H1 (cell line): ENCODE results near the gene FRMD7. TPM values are rescaled to one million over a fixed set of nuclear protein-coding genes. Genes with fewer than 3 reads are reported as not detected.

ENCODE experiments used
- CTCF ChIA-PET: fragments of 300-600 bp; sonication (Branson Sonifier 250); formaldehyde crosslinking; loops from one replicate; lab custom pipeline; 2021; ENCODE audit not compliant: partially characterized antibody; lab: Charles Lee
- POLR2A ChIA-PET: fragments of 300-600 bp; sonication (Branson Sonifier 250); formaldehyde crosslinking; loops from one replicate; lab custom pipeline; 2021; ENCODE audit warnings: inconsistent platforms; ENCODE audit not compliant: partially characterized antibody; lab: Charles Lee
- DNase-seq, 2 experiments: peaks; one replicate each; pipeline versions ENCODE4 v3.0.0 to v3.0.0-alpha.2; 2010 to 2022; ENCODE audit warnings: low spot score in 2 of 2, low read depth in 1 of 2, mixed read lengths in 1 of 2
- FAIRE-seq: peaks from 2 replicates; lab custom pipeline; 2011; peaks lifted over from hg19 to GRCh38; lab: Jason Lieb, UNC
- H2AFZ ChIP-seq: 2 replicates; pipeline ENCODE4 v1.8.1; 2012; ENCODE audit warnings: low read length, inconsistent platforms
- H2AK5ac ChIP-seq: 2 replicates; pipeline ENCODE4 v1.6.1; 2013; ENCODE audit warnings: low read depth, low read length
- H2BK120ac ChIP-seq: replicated peaks from 2 replicates; pipeline ENCODE3; 2013; ENCODE audit warnings: low read depth, low read length, inconsistent platforms
- H2BK12ac ChIP-seq: 2 replicates; pipeline ENCODE4 v1.6.1; 2013; ENCODE audit warnings: low read depth, low read length
- H2BK15ac ChIP-seq: 2 replicates; pipeline ENCODE4 v1.6.1; 2013; ENCODE audit warnings: low read length
- H2BK20ac ChIP-seq: 2 replicates; pipeline ENCODE4 v1.6.1; 2013; ENCODE audit warnings: low read length
- H2BK5ac ChIP-seq: 2 replicates; pipeline ENCODE4 v1.6.1; 2013; ENCODE audit warnings: low read depth, low read length
- H3K14ac ChIP-seq: 2 replicates; pipeline ENCODE4 v1.6.1; 2013; ENCODE audit warnings: inconsistent platforms; ENCODE audit not compliant: insufficient read length
- H3K18ac ChIP-seq: 2 replicates; pipeline ENCODE4 v1.6.1; 2013; ENCODE audit warnings: low read length; ENCODE audit errors: extremely low read depth
- H3K23ac ChIP-seq: 2 replicates; pipeline ENCODE4 v1.6.1; 2013; ENCODE audit warnings: inconsistent platforms; ENCODE audit not compliant: insufficient read length
- H3K23me2 ChIP-seq: 2 replicates; pipeline ENCODE4 v1.6.1; 2013; ENCODE audit warnings: low read depth, low read length
- H3K27ac ChIP-seq: 2 replicates; pipeline ENCODE4 v1.6.1; 2011; ENCODE audit warnings: low read depth, low read length, inconsistent platforms
- H3K27me3 ChIP-seq, 4 experiments: replicated peaks in 1 of 4; 1 replicate in 1 of 4; 2 replicates in 3 of 4; pipeline versions ENCODE4 v1.6.1 to v1.8.1; 2011 to 2013; ENCODE audit warnings: low read length in 3 of 4, mild to moderate bottlenecking in 3 of 4, inconsistent platforms in 2 of 4, mixed read lengths in 2 of 4, moderate library complexity in 1 of 4; ENCODE audit not compliant: control insufficient read depth in 3 of 4, insufficient read depth in 3 of 4; ENCODE audit errors: extremely low read depth in 1 of 4
- H3K36me3 ChIP-seq, 4 experiments: 2 replicates each; pipeline versions ENCODE4 v1.6.1 to v1.8.1; 2011 to 2013; ENCODE audit warnings: mild to moderate bottlenecking in 4 of 4, low read length in 3 of 4, moderate library complexity in 2 of 4, control low read depth in 1 of 4, inconsistent platforms in 1 of 4; ENCODE audit not compliant: insufficient read depth in 4 of 4, control insufficient read depth in 2 of 4
- H3K4ac ChIP-seq: replicated peaks from 2 replicates; pipeline ENCODE3; 2013; ENCODE audit warnings: low read length, low read depth, mixed read lengths, inconsistent platforms; ENCODE audit not compliant: insufficient read length
- H3K4me1 ChIP-seq, 4 experiments: replicated peaks in 1 of 4; 1 replicate in 1 of 4; 2 replicates in 3 of 4; pipeline versions ENCODE4 v1.6.1 to v1.8.1; 2011 to 2013; ENCODE audit warnings: low read length in 3 of 4, inconsistent platforms in 2 of 4, mixed read lengths in 1 of 4; ENCODE audit not compliant: insufficient read depth in 4 of 4, control insufficient read depth in 3 of 4
- H3K4me2 ChIP-seq, 2 experiments: 2 replicates each; pipeline versions ENCODE4 v1.6.1 to v1.8.1; 2011 to 2013; ENCODE audit warnings: low read depth in 2 of 2, low read length in 2 of 2, control low read depth in 1 of 2, inconsistent platforms in 1 of 2, mild to moderate bottlenecking in 1 of 2; ENCODE audit not compliant: insufficient read depth in 1 of 2
- H3K4me3 ChIP-seq, 4 experiments: fragments of 200-600, 300-600 bp in 1 of 4; sonication (generic), shearing (Covaris generic), sonication (Bioruptor Twin) in 1 of 4; 2 replicates each; pipeline versions ENCODE4 v1.5.1 to v1.8.1; 2011 to 2016; ENCODE audit warnings: low read length in 4 of 4, low read depth in 3 of 4, control low read depth in 2 of 4, inconsistent platforms in 2 of 4, mild to moderate bottlenecking in 2 of 4, mixed read lengths in 1 of 4, moderate library complexity in 1 of 4; ENCODE audit not compliant: insufficient read depth in 2 of 4; ENCODE audit errors: extremely low read depth in 1 of 4
- H3K56ac ChIP-seq: replicated peaks from 2 replicates; pipeline ENCODE3; 2013; ENCODE audit warnings: low read depth, mild to moderate bottlenecking, mixed read lengths, low read length, inconsistent platforms; ENCODE audit not compliant: insufficient read length
- H3K79me1 ChIP-seq: 2 replicates; pipeline ENCODE4 v1.6.1; 2013; ENCODE audit warnings: low read depth, low read length, control low read depth
- H3K79me2 ChIP-seq, 2 experiments: 2 replicates each; pipeline versions ENCODE4 v1.6.1 to v1.8.1; 2012 to 2013; ENCODE audit warnings: low read length in 2 of 2, mild to moderate bottlenecking in 2 of 2, inconsistent platforms in 1 of 2; ENCODE audit not compliant: insufficient read depth in 2 of 2, control insufficient read depth in 1 of 2
- H3K9ac ChIP-seq, 4 experiments: replicated peaks in 1 of 4; 1 replicate in 1 of 4; 2 replicates in 3 of 4; pipeline versions ENCODE4 v1.6.1 to v1.8.1; 2011 to 2013; ENCODE audit warnings: low read depth in 3 of 4, low read length in 3 of 4, control low read depth in 2 of 4, mild to moderate bottlenecking in 2 of 4, moderate library complexity in 2 of 4, inconsistent platforms in 1 of 4; ENCODE audit errors: extremely low read depth in 1 of 4
- H3K9me3 ChIP-seq, 2 experiments: 2 replicates each; pipeline versions ENCODE4 v1.6.1 to v1.8.1; 2012 to 2013; ENCODE audit warnings: mild to moderate bottlenecking in 2 of 2, moderate library complexity in 2 of 2, control low read depth in 1 of 2, inconsistent platforms in 1 of 2, low read depth in 1 of 2, low read length in 1 of 2, mixed read lengths in 1 of 2; ENCODE audit not compliant: insufficient read depth in 2 of 2
- H4K20me1 ChIP-seq, 2 experiments: replicated peaks in 1 of 2; 2 replicates each; pipeline versions ENCODE3 to v1.8.1; 2011 to 2013; ENCODE audit warnings: inconsistent platforms in 2 of 2, low read length in 2 of 2, mild to moderate bottlenecking in 1 of 2; ENCODE audit not compliant: insufficient read depth in 2 of 2, control insufficient read depth in 1 of 2
- H4K5ac ChIP-seq: 2 replicates; pipeline ENCODE4 v1.6.1; 2013; ENCODE audit warnings: low read length, low read depth, mixed read lengths, inconsistent platforms; ENCODE audit not compliant: insufficient read length
- H4K8ac ChIP-seq: 2 replicates; pipeline ENCODE4 v1.8.0; 2013; ENCODE audit warnings: mild to moderate bottlenecking, moderate library complexity, low read length, inconsistent platforms; ENCODE audit not compliant: insufficient read depth; ENCODE audit errors: extremely low read depth
- H4K91ac ChIP-seq: replicated peaks from 2 replicates; pipeline ENCODE3; 2013; ENCODE audit warnings: low read length, mixed read lengths, inconsistent platforms; ENCODE audit not compliant: insufficient read length
- NANOG ChIP-seq: IDR thresholded peaks from 2 replicates; pipeline ENCODE4 v1.6.1; 2011; ENCODE audit warnings: low read length, low read depth, mild to moderate bottlenecking, inconsistent platforms; ENCODE audit not compliant: insufficient read depth, poor library complexity, severe bottlenecking
- WGBS, 2 experiments: shearing (Covaris generic) in 1 of 2; methylation state at CpG; one replicate each; pipeline versions ENCODE4 v1.1.6 to v1.1.7; 2013 to 2015; ENCODE audit warnings: low lambda C conversion rate in 2 of 2, mixed read lengths in 2 of 2, inconsistent platforms in 1 of 2, low coverage in 1 of 2, missing lambda C conversion rate in 1 of 2; ENCODE audit not compliant: insufficient replicate concordance in 2 of 2, insufficient coverage in 1 of 2, insufficient read length in 1 of 2; ENCODE audit errors: extremely low coverage in 1 of 2, missing lambda C conversion rate in 1 of 2; 5-methylcytosine and 5-hydroxymethylcytosine counted together
- polyA plus RNA-seq, 7 experiments: library from polyadenylated mRNA; depleted of rRNA in 3 of 7; stranded (reverse) in 5 of 7; unstranded in 2 of 7; fragments of >200 nt in 5 of 7; fragments of 200-250 nt in 2 of 7; gene quantifications; 1 replicate in 5 of 7; 2 replicates in 1 of 7; 4 replicates in 1 of 7; pipeline versions ENCODE4 v1.2.1 to v1.2.3, GENCODE V29; 2011 to 2013; ENCODE audit warnings: missing spikeins in 2 of 7, mixed read lengths in 2 of 7
- total RNA-seq: library from RNA; stranded (reverse); fragmentation: NEBNext Ultra II Directional; extraction: Animal tissue kit (Norgen Biotek cat#: 25700); gene quantifications from 2 replicates; pipeline ENCODE4 v1.2.1, GENCODE V29; 2021

Gene FRMD7
- total and polyA plus RNA-seq, 2 of the 8 experiments (the other 6 are each of a cell fraction or from before 2014, with no cell fraction given) = not detected

- H3K9ac ChIP-seq = no peak overlapping the region
- no peak for DNase-seq
- H3K14ac ChIP-seq = no peak overlapping the region
- H2BK12ac ChIP-seq = no peak overlapping the region
- H3K4me3 ChIP-seq = no peak overlapping the region
- H3K4me2 ChIP-seq = no peak overlapping the region
- no peak overlapping the region for H3K27ac ChIP-seq
- no peak overlapping the region for H3K4ac ChIP-seq
- H3K23ac ChIP-seq = no peak overlapping the region
- H3K79me1 ChIP-seq = no peaks in the 10 kb centered on the region
- no peak overlapping the region for H2BK5ac ChIP-seq
- H2BK15ac ChIP-seq = no peak overlapping the region
- no peak overlapping the region for H2AFZ ChIP-seq
- no peak overlapping the region for H2AK5ac ChIP-seq
- no peak overlapping the region for H2BK20ac ChIP-seq
- ChIA-PET CTCF (interaction anchor here (0.6 to 0.7 kb wide), 2 partner anchors 295 to 386 kb away, joined by 3 read pairs; no protein-coding TSS in a partner anchor), POLR2A (interaction anchor here (0.8 kb wide), 1 partner anchor 26 kb away, joined by 3 read pairs; no protein-coding TSS in a partner anchor)
- peaks cover 0 to 4% (median 0%) of the 10 kb centered on the region in 4 experiments; a peak in 1 of 7 replicates for H3K4me1 ChIP-seq
- no peaks in the 10 kb centered on the region; a peak in 1 of 8 replicates for H3K36me3 ChIP-seq
- no peaks in the 10 kb centered on the region for H3K9me3 ChIP-seq
- FAIRE-seq = no peak
- no peak overlapping the region for H2BK120ac ChIP-seq
- no peaks in the 10 kb centered on the region for H4K20me1 ChIP-seq
- H4K91ac ChIP-seq = no peak overlapping the region
- no peaks in the 10 kb centered on the region for H3K79me2 ChIP-seq
- H3K23me2 ChIP-seq = no peaks in the 10 kb centered on the region
- no peak overlapping the region for H4K5ac ChIP-seq
- no peak overlapping the region for H3K56ac ChIP-seq
- WGBS, 2 experiments = 80% methylated on average over 3 of the region's 3 CpGs; no CpG with 5 or more reads in 1 of the 2 experiments
- H4K8ac ChIP-seq = no peak overlapping the region
- H3K27me3 ChIP-seq = no peaks in the 10 kb centered on the region
- no peak overlapping the region for H3K18ac ChIP-seq
- TF ChIP-seq NANOG = no peak
These were observed 41.7 kb upstream of the FRMD7 start for GRCh38 chrX:132169554-132169953.
